GM21737 (cell line): ENCODE measurements around the gene MELTF.
A peak's percentile ranks its signal among the peaks of the same experiment; 100 is the strongest.

ENCODE experiments used
- ATAC-seq: cut with Tn5 transposase; IDR thresholded peaks from one replicate; pipeline ENCODE4 v1.9.1; 2021; ENCODE audit warnings: mild to moderate bottlenecking, moderate library complexity; ENCODE audit not compliant: unreplicated experiment

The MELTF gene

DNA sequence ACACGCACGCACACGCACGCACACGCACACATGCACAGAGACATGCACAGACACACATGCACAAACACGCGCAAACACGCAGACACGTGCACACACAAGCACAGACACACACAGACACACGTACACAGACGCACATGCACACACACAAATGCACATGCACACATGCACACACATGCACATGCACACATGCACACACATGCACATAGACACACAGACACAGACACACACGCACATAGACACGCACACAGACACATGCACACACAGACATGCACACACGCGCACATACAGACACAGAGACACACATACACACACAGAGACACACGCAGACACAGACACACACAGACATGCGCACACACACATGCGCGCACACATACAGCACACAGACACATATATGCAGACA lies 34.6 kb downstream of the MELTF start:
- ATAC-seq, result no peak

DNA sequence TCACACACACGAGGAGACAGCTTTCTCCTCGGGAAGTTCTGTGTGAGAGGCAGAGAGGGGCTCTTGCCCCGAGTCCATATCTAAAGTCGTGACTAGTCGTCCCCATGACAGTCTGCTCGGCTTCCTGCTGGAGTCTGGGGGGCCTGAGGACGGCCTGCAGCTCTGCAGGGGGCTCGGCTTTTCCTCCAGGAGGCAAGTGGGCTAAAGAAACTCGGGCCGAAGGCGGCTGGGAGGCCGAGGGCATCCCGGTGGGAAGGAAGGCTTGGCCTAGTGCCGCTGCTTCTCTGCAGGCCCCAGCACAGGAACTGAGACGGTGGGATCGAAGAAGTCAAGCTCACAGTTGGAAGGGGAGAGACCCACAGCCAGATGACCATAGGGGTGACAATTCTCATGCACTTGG lies 35.6 kb downstream of the MELTF start:
- ATAC-seq, result no peak

DNA sequence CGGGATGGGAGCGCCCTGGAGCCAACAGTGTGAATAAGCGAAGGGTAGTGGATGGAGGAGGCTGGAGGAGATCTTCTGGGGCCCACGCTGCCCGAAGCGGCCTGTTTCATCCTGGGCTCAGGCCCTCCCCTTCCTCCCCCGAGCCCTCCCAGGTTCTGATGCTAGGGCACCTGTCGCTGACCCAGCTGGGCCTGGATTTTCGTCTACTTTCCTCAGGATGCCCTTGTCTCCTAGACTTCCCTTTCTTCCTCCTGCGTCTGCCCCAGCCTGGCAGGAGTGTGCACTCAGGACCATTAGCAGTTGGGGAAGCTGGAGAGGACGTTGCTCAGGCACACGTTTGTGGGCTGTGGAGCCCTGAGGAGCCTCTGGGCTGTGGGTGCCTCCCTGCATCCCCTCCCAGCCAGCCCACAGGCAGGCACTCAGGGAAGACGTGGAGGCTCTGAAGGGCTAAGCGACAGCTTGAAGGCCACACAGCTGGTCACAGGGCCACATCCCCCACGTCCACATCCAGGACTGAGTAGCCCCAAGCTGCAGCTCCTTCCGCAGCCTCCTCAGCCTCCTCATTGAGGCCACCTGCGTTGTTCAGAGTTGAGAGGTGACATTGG lies 37.1 kb downstream of the MELTF start:
- no peak for ATAC-seq

DNA sequence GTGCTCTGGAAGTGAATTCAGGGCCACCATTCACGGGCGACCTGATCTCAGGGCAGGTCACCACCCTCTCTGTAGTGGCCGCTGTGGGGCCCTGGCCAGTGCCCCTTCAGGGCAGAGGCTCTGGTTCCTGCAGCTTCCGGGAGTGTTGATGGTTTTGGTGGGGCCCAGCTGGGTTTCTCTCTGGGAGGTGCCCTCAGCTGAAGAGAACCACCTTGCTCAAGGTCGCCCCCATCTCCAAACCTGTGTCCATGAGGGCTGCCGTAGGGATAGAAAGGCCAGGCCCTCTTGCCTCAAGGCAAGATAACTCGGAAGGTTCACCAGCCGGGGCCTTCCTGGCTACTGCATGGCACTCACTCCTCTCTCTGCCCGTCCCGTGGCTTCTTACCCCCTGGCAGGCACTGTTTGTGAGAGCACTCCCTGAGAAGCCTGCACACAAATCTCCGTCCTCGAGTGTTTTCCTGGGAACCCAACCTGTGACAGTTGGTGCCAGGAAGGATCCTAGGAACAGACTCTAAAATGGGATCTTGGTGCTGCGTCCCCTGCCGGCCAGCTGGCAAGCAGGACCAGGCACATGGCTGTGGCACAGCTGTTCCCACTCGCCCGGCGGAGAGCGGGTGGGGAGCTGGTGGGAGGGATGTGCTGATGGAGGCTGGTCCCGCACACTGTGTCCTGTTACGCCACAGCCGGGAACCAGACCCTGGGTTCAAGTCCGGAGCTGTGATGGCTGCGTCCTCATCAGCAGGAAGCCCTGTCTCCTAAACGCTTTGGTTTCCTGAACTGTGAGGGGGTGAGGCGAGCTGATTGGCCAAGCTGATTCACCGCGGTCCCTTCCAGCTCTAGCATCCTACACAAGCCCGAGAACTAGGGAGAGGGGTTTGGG lies 37.8 kb downstream of the MELTF start:
- ATAC-seq, result no peak

DNA sequence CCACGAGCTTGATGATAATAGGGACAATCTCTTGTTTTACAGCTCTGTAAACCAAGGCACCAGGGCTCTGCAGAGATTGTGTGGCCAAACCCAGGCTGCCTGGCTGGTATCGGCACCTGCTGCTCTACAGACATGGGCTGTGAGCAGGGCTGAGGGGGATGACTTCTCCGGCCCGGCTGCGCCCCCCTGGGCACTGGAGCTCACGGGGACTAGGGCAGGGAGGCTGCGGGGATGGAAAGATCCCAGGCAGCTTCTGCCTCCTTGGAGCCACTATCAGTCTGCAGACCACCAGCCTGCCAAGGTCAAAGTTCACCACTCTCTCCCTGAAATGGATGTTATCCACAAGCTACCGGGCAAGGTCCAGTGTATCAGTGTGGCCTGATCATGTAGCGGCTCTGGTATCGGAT lies 39.0 kb downstream of the MELTF start:
- ATAC-seq, result no peak

DNA sequence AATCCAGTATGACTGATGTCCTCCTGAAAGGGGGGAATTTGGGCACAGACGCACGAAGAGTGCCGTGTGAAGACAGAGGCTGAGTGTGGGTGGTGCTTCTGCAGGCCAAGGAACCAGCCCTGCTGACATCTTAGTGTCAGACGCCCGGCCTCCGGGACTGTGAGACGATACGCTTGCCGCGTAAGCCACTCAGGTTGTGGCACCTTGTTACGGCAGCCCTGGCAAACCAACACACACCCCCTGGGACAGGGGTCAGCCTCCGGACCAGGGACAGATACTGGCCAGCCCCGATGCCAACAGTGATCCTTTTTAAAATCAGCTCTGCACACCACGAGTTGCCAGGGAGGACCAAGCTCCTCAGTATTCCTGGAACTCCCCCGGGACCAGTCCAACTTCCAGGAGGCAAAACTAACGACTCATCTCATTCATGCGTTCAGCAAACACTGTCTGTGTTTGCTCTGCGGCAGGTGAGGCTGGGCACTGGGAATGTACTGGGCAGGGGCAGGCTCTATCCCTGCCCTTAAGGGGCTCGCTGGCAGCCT lies 39.8 kb downstream of the MELTF start:
- no peak for ATAC-seq

DNA sequence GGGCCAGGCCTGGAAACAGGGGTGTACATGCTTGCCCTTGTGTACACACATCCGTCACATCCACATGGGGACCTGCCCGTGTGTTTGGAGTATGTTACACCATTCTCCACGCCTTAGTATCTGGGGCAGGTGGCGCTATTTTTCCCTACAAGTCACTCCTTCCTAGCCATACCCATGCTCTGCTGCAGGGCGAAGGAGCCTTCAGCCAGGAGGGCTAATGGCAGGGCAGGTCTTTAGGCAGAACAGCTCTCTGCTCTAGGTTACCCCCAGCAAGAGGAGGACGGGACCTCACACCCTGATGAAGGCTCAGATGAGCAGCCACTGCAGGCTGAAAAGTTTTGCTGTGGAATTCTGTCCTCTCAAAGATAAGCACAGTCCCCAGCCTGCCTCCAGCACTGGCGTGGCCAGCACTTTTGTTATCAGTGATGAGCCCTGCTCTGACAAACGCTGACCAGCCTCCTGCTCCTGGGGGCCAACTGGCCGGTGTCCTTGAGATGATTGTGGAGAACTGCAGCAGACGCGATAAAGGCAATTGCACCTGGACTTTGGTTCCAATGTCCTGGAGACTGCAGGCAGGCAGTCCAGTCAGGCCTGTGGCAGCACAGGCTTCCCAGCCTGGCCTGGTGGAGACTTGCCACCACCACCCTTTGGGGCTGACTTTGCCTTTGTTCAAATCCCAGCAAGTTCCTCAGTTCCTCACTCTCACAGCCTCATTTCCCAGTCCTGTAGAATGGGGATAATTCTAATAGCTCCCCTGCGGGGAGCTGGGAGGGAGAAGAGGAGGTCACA lies 41.2 kb downstream of the MELTF start:
- no peak for ATAC-seq

DNA sequence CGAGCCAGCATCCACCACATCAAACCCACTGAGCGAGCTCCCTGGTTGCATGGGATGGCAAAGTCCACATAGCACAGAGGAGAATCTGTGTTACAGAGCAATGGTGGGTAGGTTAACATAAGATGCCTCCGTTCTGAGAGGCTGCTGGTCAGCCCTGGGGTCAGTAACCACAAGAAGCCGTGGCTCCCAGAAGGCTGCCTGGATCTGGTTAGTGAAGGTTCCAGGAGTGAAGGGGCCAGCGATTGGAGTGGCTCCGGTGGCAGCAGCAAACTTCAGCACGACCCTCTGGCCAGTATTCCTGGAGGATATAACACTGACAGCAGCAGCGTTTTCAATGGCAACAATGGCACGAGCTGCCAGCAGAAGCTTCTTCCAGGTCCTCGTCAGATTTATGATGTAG lies 42.6 kb downstream of the MELTF start:
- no peak for ATAC-seq

DNA sequence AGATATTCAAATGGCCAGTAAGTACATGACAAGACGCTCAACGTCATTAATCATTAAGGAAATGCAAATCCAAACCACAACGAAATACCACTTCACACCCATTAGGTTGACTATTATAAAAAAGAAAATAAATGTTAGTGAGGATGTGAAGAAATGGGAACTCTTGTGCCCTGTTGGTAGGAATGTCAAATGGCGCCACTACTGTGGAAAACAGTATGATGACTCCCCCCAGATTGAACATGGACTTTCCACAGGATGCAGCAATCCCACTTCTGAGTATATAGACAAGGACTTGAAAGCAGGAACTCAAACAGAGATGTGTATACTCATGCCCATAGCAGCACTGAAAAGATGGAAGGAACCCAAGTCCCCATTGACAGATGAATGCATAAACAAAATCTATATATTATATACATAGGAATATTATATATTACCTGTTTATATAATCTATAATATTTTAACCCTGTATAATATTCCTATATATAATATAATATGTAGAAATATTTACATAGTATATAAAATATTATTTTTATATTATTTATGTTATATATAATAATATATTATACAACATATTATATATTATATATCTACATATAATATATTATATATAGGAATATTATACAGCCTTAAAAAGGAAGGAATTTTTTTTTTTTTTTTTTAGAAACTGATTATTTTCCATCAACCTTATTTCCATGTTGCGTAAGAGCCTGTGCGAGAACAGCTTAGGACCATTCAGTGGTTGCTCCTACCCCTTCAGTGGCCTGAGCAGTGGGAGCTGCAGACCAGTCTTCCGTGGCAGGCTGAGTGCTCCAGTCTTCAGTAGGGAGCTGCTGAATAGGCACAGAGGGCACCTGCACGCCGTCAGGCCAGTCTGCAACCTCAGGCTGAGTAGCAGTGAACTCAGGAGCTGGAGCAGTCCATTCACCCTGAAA lies 43.4 kb downstream of the MELTF start:
- ATAC-seq, result no peak

DNA sequence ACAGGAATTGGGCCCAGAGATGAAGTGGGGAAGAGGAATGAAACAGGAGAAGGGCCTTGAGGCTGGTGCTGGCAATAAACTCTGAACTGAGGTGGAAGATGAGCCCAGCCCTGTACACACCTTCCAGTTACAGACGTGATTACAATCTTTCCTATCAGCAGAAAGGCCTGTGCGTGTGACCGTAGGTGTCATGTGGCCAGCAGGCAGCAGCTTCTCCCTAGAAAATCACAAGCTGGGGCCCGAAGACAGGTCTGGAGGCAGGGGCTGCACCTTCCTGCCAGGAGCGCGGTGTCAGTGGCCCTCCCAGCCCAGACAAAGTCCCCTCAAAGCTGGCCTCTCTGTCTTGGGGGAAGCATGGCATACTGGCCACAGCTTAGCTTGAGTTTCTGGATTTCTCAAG lies 44.3 kb downstream of the MELTF start:
- ATAC-seq, result no peak

DNA sequence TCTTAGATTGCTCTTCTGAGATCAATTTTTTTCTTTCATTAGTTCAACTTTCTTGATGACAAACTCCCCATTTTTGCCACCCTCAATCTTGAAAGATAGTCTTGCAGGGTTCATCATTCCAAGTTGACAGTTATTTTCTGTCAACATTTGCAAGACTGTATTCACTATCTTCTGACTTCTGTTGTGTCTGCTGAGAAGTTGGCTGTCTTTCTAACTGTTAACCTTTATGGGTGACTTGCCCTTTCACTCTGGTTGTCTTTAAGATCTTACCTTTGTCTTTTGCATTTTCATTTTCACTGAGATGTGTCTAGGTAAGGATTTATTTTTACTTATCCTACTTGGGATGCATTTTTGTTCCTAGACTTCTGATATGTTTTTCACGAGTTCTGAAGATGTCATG lies 46.4 kb downstream of the MELTF start:
- no peak for ATAC-seq

DNA sequence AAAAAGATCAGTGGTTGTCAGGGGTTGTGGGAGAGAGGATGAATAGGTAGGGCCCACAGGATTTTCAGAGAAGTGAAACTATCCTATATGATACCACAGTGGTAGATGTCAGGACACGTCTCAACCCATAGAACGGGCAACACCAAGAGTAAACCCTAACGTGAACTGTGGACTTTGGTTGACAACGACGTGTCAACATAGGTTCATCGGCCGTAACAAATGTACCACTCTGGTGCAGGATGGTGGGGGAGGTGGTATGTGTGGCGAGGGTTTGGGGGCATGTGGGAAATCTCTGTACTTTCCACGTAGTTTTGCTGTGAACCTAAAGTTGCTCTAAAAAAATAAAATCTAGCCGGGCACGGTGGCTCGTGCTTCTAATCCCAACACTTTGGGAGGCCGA lies 48.0 kb downstream of the MELTF start:
- no peak for ATAC-seq

DNA sequence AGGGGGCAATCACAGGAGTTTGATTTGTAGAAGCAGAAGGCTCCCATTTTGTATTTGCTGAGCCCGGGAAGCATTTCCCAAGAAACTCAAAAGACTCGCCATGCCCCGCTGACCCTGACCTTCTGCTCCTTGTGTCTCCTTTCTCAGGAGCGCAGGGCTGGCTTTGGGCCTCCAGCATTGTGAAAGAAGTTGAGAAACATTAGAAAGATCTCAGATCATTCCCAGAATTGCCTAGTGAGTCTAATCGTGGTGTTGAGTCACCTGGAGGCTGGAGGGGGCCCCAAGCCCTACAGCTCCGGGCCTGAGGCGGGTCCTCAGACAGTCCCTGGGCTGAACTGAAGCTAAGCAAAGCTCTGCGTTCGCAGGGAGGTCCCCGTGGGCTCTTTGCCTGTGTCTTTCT lies 50.1 kb downstream of the MELTF start:
- no peak for ATAC-seq

DNA sequence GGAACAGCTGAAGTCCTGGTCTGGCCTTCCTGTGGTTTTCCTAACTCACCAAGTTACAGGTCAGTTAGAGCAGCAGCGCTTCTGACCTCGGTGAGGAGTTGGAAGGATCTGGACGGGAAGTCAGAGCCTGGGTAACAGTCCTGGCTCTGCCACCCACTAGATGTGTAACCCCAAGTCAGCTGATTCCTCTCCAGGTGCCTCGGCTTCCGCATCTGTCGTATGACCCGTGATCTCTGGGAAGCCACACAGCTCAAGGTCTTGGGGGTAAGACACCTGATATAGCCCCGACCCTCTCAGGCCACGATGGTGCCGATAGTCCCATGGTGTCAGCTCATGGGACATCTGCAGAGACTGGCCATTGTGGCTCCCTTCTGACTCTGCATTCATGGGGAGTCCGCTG lies 52.7 kb downstream of the MELTF start:
- no peak for ATAC-seq

DNA sequence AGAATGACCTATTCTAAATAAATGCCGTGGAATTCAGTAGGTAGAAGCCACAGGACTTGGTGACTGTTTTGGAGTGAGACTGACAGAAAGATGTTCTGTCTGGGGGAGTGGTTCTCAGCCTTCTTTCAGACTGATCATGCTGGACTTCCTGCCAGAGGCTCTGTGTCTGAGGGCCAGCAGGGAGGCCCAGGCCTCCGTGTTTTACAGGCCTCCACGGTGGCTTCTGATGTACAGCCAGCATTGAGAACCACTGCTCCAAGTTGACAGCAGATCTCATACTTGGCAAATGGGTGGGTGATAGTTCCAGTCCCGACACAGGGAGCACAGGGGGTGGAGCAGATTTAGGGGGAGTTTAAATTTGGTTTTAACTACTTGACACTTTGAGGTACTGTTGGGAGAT lies 54.3 kb downstream of the MELTF start:
- ATAC-seq, result no peak

DNA sequence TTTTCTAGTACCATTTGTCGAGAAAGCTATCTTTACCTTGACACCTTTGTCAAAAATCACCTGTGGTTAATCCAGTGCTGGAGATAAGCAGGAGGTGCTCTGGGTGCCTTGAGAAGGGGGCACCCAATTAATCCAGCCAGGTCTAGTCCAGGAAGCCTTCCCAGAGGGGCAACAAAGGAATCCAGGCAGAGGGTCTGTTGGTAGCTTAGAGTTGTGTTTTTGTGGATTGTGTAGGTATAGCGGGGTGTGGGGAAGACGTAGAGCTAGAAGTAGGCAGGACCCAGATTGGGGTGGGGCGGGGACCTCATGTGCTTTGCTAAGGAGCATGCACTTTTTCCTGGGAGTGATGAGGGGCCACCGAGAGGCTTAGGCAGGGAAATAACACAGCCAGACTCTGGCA lies 55.0 kb downstream of the MELTF start:
- no peak for ATAC-seq

DNA sequence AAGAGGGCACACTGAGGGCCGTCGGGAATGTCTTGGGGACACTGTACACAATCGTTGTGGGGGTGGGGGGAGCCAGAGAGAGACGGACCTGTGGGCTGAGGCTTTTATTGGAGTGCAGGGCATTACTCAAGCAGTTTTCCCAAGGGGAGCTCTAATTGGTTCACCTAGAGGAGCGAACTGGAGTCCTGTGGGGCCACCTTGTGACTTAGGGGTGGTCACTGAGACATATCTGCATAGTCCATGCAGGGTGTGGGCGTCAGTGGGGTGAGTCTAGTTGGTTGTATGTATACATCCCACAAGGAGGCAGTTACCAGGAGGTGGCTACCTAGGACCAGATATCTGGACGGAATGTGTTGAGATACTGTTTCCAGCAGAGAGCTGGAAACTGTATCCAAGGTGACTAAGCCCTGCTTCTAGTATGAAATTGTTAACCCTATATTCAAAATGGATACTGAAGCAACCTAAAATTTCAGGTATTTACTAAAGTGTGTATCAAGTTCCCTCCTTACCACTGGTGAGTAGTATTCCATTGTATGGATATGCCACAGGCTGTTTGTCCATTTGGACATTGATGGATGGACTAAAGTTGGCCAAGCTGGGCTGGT lies 58.4 kb downstream of the MELTF start:
- no peak for ATAC-seq

DNA sequence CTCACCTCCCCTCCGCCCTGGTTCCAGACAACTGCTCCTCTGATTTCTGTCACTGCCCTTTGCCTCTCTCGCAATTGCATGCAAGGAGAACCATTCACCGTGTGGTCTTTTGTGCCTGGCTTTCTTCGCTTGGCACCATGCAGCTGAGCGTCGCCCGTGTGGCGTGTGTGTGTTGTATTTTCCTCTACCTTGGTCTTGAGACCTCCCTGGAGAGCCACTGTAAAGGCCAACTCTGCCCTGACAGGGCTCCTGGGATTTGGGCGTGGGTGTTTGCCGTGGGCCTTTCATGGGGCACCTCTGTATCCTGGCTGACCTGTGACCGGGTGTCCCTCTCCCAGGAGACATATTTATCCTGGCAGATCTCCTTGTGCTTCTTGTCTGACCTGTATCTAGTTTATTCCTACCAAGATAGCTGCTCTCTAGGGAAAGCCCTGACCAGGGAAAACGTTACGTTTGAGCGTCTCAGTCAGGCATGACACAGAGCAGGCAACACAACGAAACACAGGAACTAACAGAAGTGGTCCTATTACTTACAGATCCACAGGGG lies 59.0 kb downstream of the MELTF start:
- no peak for ATAC-seq

DNA sequence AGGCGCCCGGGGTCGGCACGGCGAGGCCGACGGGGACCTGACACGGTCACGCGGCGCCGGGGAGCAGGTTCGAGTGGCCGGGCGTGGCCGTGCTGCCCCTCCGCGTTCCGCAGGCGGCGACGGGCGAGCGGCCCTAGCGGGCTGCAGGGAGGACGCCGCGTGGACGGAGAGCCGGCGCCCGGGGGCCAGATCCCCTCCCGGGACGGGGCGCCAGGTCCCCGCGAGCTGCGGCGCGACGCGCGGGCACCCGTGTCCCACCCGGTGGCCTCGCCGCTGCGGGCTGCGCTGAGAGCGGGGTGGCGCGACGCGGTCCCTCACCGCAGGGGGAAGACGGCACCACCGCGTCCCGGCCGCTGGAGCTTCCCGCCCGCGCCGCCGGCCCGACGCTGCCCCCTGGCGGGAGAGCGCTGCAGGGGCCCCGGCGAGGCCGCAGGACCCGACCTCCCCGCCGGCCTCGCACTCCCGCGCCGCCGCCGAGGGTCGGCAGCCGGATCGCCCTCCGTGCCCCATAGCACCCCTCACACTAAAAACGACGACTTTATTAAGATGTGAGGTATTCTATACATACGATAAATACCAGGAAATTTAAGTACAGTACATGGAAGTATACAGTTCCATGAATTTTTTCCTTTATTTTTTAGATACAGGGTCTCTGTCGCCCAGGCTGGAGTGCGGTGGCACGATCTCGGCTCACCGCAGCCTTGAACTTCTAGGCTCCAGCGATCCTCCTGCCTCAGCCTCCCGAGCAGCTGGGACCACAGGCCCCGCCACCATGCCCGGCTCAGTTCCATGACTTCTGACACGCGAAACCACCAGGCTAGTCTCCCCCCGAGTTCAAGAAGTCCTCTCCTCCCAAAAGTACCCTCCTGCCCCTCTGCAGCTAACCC lies 59.7 kb downstream of the MELTF start:
- ATAC-seq, result peak; percentile 62
